ENCODE data around the gene FHL1. TPM values are rescaled to one million over a fixed set of nuclear protein-coding genes. Genes with fewer than 3 reads are reported as not detected.

FHL1 gene
- total RNA-seq, 4 donors from 2014 or later, result 85.9 to 140 (median 107) TPM

DNA sequence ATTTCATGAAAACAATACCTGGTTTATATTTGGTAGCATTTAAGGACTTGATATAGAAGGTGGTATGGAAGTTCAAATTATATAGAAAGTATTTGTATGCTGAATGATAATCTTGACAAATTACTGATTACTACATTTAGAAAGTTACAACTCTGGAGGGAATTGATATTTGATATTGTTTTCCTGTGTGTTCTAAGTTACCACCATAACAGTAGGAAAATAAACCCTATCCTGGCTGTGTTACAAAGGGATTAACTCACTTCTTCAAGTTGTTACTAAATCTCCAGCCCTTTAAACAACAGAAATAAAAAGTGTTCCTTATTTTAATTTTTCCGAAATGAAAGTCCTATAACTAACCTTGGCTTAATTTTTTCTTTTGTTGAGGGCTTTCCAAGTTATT, 36.6 kb downstream of the FHL1 start:
- intact Hi-C loops (cut with DNase I; ENCODE audit: low total_unique reads), result no loop called here
- WGBS, 2 donors, result 36 to 57% methylated on average over 1 of the region's 1 CpG

GRCh38 chrX:136185401-136186022, 38.2 kb downstream of the FHL1 start:
- no peak for TF ChIP-seq POLR2A (IDR thresholded peaks at IDR 0.05)
- TF ChIP-seq, protein P1, sequence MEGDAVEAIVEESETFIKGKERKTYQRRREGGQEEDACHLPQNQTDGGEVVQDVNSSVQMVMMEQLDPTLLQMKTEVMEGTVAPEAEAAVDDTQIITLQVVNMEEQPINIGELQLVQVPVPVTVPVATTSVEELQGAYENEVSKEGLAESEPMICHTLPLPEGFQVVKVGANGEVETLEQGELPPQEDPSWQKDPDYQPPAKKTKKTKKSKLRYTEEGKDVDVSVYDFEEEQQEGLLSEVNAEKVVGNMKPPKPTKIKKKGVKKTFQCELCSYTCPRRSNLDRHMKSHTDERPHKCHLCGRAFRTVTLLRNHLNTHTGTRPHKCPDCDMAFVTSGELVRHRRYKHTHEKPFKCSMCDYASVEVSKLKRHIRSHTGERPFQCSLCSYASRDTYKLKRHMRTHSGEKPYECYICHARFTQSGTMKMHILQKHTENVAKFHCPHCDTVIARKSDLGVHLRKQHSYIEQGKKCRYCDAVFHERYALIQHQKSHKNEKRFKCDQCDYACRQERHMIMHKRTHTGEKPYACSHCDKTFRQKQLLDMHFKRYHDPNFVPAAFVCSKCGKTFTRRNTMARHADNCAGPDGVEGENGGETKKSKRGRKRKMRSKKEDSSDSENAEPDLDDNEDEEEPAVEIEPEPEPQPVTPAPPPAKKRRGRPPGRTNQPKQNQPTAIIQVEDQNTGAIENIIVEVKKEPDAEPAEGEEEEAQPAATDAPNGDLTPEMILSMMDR (IDR thresholded peaks at IDR 0.05), result no peak
- intact Hi-C loops (cut with DNase I; ENCODE audit: low total_unique reads), result no loop called here
- no peak for DNase-seq (ENCODE audit: low spot score in 2 of 2)
- WGBS, 2 donors, result 26 to 33% methylated on average over 8 of the region's 8 CpGs
- H3K4me3 ChIP-seq (ENCODE audit: low read depth, poor library complexity, severe bottlenecking), result no peak overlapping the region

More for the DNA sequence above, 36.6 kb downstream of the FHL1 start:
- no peak overlapping the region for H3K4me3 ChIP-seq (ENCODE audit: low read depth, poor library complexity, severe bottlenecking)
- TF ChIP-seq, protein P1 (IDR thresholded peaks at IDR 0.05), result no peak
- TF ChIP-seq POLR2A (IDR thresholded peaks at IDR 0.05), result no peak
- no peak for DNase-seq (ENCODE audit: low spot score in 2 of 2)

- WGBS, 2 donors, result 58 to 62% methylated on average over 3 of the region's 3 CpGs
- no peak for DNase-seq (ENCODE audit: low spot score in 2 of 2)
- intact Hi-C loops (cut with DNase I; ENCODE audit: low total_unique reads), result no loop called here
- TF ChIP-seq, protein P1 (IDR thresholded peaks at IDR 0.05), result no peak
- no peak for TF ChIP-seq POLR2A (IDR thresholded peaks at IDR 0.05)
- no peak overlapping the region for H3K4me3 ChIP-seq (ENCODE audit: low read depth, poor library complexity, severe bottlenecking)
Measured at GRCh38 chrX:136186023-136186413, 38.7 kb downstream of the FHL1 start.

DNA sequence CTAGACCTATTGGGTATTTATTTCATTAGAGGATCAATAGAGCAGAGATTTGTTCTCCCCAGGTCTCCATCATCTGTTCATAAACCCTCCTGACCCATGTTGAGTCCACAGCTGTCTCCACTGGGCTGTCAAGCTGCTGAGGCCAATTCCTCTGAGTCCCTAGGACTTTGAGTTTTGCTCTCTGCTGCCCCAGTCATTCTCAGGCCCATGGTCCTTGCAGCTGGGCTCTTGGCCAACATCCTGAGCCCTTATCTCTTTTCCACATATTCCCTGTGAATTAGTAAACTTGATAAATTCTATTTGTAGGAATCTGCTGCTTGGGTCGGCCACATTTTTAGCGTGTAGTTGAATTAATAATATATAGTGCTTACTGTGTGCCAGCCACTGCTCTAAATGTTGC, 41.9 kb downstream of the FHL1 start:
- 90 to 93% methylated on average over 2 of the region's 2 CpGs for WGBS, 2 donors
- H3K4me3 ChIP-seq (ENCODE audit: low read depth, poor library complexity, severe bottlenecking), result no peak overlapping the region
- DNase-seq (ENCODE audit: low spot score in 2 of 2), result no peak
- intact Hi-C loops (cut with DNase I; ENCODE audit: low total_unique reads), result no loop called here
- TF ChIP-seq, protein P1 (IDR thresholded peaks at IDR 0.05), result no peak
- no peak for TF ChIP-seq POLR2A (IDR thresholded peaks at IDR 0.05)

DNA sequence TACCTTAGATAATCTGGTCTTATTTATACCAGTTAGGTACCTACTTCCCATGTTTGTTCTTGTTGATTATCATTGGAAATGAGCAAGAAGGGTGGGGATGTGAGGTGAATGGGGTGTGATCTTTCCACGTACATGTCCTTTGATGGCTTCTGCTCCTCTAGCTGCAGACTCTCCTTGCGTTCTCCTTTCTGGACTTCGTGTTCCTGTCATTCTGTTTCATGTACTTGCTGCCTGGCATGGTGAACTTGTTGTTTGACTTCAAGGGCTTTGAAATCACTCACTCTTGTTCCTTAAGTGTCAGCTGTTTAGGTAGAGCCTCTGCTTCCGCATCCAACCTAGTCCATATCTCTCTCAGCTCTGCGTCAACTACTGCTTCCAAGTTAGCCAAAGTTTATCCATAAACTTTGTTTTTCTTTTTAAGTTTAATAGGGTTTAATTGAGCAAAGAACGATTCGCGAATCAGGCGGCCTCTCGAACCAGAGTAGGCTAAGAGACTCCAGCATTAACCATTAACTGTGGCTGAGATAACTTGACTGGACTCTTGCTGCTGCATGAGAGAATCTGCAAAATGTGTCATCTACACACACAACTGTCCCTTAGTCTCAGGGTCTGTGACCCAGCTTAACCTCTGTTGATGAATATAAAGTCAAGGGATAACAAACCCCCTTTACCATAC, 42.8 kb downstream of the FHL1 start:
- no peak for DNase-seq (ENCODE audit: low spot score in 2 of 2)
- TF ChIP-seq POLR2A (IDR thresholded peaks at IDR 0.05), result no peak
- TF ChIP-seq, protein P1 (IDR thresholded peaks at IDR 0.05), result no peak
- intact Hi-C loops (cut with DNase I; ENCODE audit: low total_unique reads), result no loop called here
- no peak overlapping the region for H3K4me3 ChIP-seq (ENCODE audit: low read depth, poor library complexity, severe bottlenecking)
- 89 to 94% methylated on average over 10 of the region's 10 CpGs for WGBS, 2 donors

Measured in lower leg skin (tissue), 4 donors.